LHCN-M2 (cell line): ENCODE results near the gene PCYOX1L. TPM values are rescaled to one million over a fixed set of nuclear protein-coding genes. Genes with fewer than 3 reads are reported as not detected.

Experiments used
- DNase-seq: peaks from one replicate; pipeline ENCODE4 v3.0.0-alpha.2; 2012; ENCODE audit warnings: low read depth
- total RNA-seq: library from RNA; depleted of rRNA; stranded (reverse); fragments of >200 nt; gene quantifications from 2 replicates; pipeline ENCODE4 v1.2.3, GENCODE V29; 2014

PCYOX1L gene
- total RNA-seq, 1 experiment from 2014 or later: 5.9 TPM

- DNase-seq: no peak
Observed at GRCh38 chr5:149405550-149406202, 47.8 kb downstream of the PCYOX1L start.

- DNase-seq: no peak
Observed at GRCh38 chr5:149406203-149406978, 48.5 kb downstream of the PCYOX1L start.

- DNase-seq: no peak
Observed at GRCh38 chr5:149406979-149407306, 49.1 kb downstream of the PCYOX1L start.

- no peak for DNase-seq
Observed at GRCh38 chr5:149407323-149408251, 49.7 kb downstream of the PCYOX1L start.

GRCh38 chr5:149408252-149409099, 50.6 kb downstream of the PCYOX1L start:
- DNase-seq: no peak

- DNase-seq: no peak
Observed at GRCh38 chr5:149409268-149409948, 51.6 kb downstream of the PCYOX1L start.

- DNase-seq: no peak
Observed at GRCh38 chr5:149410071-149410470, 52.2 kb downstream of the PCYOX1L start.

GRCh38 chr5:149410721-149411432, 53.0 kb downstream of the PCYOX1L start:
- no peak for DNase-seq

- no peak for DNase-seq
Observed at GRCh38 chr5:149411738-149412519, 54.1 kb downstream of the PCYOX1L start.

- no peak for DNase-seq
Observed at GRCh38 chr5:149412783-149413476, 55.1 kb downstream of the PCYOX1L start.

- DNase-seq: no peak
Observed at GRCh38 chr5:149413477-149414210, 55.8 kb downstream of the PCYOX1L start.

- DNase-seq: no peak
Observed at GRCh38 chr5:149414405-149415065, 56.7 kb downstream of the PCYOX1L start.

- no peak for DNase-seq
Observed at GRCh38 chr5:149415066-149415967, 57.5 kb downstream of the PCYOX1L start.

GRCh38 chr5:149416987-149417710, 59.3 kb downstream of the PCYOX1L start:
- no peak for DNase-seq

- DNase-seq: no peak
Observed at GRCh38 chr5:149417711-149418368, 60.0 kb downstream of the PCYOX1L start.
